HG02588 (cell line): ENCODE data around the gene CUX1.
"Not testable (repeated sequence)": the region's sequence is repeated elsewhere in the genome, so short reads cannot be mapped to it uniquely, and the experiment has no call there.

Experiments
- ATAC-seq: cut with Tn5 transposase; IDR thresholded peaks from one replicate; pipeline ENCODE4 v1.9.1; 2021; ENCODE audit warnings: mild to moderate bottlenecking, moderate library complexity; ENCODE audit not compliant: unreplicated experiment

Gene CUX1

DNA sequence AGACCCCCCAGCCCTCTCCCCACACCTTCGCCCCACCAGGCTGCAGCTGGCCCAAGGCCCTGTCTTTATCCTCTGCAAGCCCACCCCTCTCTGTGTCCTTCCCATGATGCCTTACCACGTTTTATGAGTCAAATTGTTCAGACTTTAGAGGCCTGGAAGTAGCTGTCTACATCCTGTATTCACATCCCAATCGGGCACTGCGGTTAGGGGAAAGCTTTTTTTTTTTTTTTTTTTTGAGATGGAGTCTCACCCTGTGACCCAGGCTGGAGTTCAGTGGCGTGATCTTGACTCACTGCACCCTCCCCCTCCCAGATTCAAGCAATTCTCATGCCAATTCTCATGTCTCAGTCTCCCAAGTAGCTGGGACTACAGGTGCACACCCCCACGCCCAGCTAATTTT, 347.7 kb downstream of the CUX1 start:
- no peak for ATAC-seq

DNA sequence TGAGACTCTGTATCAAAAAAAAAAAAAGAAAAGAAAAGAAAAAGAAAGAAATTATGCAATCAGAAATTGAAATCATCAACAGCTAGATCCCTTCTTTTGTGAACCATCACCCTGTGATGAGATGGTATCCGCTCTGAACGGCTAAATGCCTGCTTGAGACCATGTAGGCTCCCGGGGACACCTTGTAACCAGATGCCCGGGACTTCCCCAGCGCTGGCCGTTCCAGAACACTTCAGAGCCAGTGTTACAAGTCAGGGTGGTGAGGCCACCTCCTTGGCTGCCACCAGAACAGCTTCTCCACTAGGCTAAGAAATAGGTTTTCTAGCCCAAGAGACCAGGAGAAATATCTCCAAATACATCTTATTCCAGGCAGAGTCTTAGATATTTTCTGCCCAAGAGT, 349.8 kb downstream of the CUX1 start:
- no peak for ATAC-seq

DNA sequence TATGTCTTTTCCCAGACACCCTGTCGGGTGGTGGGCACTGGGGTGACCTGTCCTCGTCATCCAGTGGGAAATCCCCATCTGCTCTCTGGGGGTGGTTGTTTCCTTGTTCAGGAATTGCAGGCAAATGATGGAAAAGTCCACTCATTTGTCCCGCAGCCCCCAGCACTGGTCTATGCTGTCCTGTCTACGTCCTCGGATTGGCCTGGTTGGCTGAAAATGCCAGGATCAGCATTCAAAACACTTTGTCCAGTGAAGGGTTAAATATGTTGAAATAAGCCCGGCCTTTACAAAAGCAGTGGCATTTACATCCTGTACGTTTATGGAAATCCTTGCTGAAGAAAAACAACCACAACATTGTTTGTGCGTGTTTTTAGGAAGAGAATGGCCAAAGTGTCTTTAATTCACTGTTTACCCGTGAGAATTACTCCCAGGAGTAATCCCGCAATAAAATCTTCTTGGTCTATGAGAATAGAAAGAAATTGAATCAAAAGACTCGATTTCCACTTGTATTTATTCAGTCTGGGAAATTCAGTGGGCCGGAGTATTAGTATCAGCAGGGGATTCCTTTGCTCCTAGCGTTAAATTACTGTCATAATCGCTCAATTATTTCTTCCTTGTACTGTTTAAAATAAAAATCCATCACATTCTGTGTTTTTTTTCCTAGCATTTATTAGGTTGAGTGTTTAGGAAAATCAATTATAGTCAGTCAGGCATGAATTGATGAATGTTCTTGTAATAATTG, 352.4 kb downstream of the CUX1 start:
- no peak for ATAC-seq

DNA sequence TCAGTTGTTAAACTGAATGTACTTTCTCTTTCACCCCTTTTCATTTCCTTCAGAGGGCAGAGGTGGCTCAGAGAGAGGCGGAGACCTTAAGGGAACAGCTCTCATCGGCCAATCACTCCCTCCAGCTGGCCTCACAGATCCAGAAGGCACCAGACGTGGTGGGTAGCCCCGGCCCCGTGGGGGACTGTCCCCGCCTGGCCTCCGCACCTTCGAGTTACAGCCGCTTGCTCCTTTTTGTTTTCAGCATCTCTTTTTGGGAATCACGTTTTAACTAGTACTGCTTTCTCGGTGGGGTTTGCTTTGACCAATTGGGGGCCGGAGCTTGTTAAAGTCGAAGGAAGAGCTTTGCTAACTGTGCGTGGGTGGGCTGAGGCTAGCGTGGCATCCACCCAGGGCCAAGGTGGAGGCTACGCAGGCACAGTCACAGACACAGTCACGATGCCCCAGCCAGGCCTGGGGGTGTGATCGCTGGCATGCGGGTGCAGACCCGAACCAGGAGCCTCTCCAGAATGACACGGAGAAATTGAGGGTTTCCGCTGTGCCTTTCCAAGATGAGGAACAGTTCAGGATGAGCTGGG, 353.1 kb downstream of the CUX1 start:
- ATAC-seq: no peak

DNA sequence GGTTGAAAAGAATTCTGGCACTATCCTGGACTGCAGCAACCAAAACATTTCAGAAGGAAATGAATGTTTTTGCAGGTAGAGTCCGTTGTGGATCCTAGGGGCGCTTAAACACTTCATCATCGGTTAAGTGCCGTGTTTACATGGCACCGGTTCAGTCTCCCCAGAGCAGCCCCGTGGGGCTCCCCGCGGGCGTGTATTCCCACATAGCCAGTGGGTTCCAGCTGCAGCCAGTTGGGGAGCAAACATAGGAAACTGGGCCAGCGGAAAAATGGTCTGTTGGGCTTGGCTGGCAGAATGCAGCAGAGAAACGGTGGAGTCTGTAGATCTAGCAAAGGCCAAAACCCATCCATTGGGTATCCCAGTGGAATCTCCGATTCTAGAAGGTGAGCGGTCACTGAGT, 356.2 kb downstream of the CUX1 start:
- no peak for ATAC-seq

DNA sequence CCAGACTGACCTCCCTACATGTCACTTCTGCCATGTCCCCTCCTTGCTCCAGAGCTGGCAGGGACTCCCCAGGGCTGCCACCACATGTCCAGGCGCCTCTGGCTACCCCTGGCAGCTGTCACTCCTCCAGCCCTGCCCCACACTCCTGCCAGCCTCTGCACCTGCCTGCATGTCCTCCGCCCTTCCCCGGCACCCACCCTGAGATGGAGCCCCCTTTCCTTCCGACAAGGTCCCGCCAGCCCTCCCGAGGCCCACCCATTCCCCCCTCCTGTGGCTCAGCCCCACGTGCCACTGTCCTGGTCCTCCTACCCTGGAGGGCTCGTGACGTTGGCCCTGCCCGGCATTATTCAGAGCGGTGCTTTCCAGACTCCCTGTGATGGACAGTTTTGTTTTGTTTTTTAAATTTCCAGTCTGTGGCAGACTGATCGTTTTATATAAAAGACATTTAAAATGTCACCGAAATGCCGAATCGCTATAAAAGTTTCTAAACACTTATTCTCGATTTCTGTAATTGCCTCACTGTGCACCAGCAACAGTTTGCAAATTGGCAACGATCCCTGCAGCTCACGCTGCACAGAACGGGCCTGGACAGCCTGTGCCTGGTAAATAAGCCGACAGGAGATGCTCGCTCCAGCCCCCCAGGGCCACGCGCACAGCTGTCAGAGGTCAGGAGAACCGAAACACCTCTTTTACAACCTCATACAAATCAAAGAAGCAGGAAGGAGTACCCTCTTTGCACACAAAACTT, 358.2 kb downstream of the CUX1 start:
- ATAC-seq: no peak

DNA sequence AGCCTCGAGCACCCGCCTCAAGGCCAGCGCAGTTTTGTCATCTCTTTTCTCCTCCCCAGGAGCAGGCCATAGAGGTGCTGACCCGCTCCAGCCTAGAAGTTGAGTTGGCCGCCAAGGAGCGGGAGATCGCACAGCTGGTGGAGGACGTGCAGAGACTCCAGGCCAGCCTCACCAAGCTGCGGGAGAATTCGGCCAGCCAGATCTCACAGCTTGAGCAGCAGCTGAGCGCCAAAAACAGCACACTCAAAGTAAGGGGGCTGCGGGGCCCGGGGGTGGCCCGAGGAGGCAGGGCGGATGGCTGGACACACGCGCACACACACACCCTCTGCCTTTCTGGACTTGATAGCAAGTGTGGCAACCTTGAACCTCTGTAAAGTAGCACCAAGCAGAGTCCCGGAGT, 361.0 kb downstream of the CUX1 start:
- no peak for ATAC-seq

DNA sequence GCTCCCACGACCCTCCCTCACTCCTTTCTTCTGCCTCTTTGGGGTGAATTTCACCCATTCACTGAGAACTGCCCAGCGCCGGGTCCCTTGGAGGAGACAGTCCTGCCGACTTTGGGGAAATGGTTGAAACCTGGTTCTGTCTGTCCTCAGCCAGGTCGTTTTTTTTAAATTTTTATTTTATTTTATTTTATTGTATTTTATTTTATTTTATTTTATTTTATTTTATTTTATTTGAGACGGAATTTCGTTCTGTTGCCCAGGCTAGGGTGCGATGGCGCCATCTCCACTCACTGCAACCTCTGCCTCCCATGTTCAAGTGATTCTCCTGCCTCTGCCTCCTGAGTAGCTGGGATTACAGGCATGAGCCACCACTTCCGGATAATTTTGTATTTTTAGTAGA, 363.3 kb downstream of the CUX1 start:
- no peak for ATAC-seq

DNA sequence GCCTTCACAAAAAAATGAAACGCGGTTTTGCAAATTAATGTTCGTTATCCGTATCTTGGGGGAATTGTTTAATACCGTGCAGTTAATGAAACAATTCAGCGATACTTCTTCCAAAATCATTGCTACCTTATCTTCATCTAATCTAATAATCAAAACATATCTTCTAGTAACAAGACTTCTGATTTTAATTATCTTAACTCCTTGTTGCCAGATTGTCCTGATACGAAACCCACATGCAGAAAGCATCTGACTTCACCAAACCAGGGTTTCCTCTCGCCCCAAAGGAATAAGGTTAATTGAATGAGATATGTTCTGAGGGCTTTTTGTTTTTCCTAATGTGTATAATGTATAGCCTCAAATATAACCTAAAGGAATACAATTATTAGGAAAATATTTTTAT, 364.1 kb downstream of the CUX1 start:
- no peak for ATAC-seq

DNA sequence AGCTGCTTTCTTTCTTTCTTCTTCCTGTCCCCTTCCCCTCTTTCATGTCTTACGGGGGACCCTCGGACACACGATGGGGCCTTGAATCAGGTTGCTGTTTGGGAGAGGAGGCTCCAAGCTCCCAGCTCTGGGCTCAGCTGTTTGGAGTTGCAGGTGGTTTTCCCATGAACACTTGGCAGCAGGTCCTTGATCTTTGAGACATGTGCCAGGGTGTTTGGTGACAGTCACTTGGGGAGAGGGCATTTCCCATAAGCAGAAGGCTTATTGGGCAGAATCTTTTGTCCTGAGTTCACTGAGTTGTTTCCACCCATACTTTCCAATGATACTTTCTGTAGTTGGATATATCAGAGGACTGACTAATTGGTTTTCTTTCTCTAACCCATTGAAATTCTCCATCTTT, 364.6 kb downstream of the CUX1 start:
- ATAC-seq: no peak

DNA sequence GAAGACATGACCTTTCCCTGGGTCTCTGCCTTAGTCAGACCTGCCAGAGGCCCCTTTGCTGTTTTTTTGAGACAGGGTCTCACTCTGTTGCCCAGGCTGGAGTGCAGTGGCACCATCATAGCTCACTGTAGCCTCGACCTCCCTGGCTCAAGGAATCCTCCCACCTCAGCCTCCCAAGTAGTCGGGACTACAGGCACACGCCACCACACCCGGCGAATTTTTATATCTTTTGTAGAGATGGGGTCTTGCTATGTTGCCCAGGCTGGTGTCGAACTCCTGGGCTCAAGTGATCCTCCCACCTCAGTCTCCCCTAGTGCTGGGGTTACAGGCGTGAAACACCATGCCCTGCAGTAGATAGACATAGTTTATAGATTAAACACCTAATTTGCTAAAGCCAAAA, 366.4 kb downstream of the CUX1 start:
- not testable (repeated sequence) for ATAC-seq

DNA sequence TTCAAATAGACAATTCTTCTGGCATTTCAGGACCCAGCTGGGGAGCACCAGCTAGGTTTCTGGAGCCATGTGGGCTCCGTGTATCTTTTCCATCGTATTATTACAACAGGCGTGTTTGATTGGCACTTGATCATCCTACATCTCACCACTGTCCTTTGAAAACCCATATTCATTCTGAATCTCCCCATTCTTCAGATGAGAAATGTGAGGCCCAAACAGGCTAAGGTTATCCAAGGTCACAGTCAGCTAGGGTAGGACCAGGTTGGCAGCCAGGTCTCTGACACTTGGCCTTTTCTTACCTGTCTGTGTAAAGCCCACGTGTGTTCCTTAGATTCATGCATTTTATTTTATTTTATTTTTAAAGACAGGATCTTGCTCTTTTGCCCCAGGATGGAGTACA, 366.9 kb downstream of the CUX1 start:
- ATAC-seq: no peak

DNA sequence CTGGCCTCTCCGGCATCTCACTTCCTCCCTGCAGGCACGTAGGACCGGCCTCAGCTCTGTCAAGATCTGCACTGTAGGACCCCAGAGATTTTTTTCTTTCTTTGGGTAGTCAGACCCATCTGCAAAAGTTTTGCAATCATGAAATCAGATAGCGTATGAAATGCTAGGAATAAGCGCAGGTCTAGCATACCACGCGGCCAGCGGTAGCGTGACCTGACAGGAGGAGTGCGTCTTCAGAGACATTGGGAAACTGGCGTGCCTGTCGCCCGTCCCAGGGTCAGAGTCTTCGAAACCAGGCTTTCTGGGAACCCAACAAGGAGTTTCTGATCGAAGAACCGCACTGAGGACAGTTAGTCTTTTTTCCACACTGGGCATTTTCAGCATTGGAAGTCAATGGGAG, 368.4 kb downstream of the CUX1 start:
- no peak for ATAC-seq

DNA sequence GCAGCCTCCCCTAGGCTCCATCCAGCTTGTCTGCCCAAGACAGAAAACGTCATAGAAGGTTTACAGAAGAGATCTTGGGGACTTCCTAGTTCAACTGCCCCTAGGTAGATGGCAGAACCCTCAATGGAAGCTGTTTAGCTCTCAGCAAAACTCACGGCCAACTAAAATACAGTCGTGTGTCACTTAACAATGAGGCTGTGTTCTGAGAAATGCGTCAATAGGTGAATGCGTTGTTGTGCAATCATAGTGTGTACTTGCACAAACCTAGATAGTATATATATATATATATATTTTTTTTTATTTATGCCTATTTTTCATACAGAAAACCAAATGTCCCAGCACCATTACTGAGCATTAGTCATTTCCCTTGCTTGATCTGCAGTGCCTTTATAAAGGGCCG, 368.9 kb downstream of the CUX1 start:
- ATAC-seq: no peak

DNA sequence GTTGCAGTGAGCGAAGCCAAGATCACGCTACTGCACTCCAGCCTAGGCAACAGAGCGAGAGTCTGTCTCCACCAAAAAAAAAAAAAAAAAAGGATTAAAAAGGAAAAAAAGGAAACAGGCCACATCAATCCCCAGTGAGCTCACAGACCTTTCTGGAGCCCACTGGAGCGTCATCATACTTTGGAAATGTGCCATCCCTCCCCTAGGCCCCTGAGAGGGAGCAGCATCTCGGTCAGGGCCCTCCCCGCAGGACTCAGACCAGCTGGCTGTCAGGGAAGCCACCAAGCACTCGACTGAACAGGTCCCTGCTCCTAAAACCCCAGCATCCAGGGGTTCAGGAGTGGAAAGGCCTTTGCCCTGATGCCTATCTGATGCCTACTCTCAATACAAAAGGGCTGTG, 371.3 kb downstream of the CUX1 start:
- ATAC-seq: no peak

DNA sequence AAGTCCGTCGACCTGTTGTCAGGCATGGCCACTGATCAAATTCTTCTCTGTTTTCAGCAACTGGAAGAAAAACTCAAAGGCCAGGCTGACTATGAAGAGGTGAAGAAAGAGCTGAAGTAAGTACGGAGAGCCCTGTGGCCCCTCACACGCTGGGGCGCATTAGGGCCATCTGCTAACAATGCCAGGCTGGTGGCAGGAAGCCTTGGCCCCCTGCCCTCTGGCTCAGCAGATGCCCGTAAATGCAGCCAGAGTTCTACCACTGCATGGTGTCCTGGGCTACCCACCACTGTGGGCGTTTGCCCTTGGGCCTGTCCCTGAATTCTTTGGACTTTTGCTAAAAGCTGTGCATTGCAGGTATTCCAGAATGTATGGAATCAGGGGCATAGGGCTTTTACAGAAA, 372.3 kb downstream of the CUX1 start:
- no peak for ATAC-seq

DNA sequence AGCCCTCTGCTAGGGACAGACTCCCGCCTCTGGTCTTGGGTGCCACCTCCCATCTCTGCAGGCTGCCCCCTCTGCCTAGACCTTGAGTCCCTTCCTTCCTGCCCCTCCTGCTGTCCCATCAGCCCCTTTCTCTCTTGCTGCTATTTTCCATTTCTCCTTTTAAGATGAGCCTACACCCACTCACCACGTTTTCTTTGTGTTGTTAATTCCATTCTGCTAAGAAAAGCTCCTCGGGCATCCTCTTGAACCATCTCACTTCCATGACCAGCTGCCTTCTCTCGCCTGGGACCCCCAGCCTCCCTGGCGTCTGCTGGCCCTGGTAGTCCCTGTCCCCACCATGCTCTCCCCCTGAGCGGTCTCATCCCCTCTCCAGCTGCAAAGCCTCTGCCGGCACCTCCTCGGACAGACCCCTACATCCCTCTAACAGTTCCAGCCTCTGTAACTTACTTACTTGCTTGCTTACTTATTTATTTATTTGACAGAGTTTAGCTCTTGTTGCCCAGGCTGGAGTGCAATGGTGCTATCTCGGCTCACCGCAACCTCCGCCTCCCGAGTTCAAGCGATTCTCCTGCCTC, 373.4 kb downstream of the CUX1 start:
- no peak for ATAC-seq

DNA sequence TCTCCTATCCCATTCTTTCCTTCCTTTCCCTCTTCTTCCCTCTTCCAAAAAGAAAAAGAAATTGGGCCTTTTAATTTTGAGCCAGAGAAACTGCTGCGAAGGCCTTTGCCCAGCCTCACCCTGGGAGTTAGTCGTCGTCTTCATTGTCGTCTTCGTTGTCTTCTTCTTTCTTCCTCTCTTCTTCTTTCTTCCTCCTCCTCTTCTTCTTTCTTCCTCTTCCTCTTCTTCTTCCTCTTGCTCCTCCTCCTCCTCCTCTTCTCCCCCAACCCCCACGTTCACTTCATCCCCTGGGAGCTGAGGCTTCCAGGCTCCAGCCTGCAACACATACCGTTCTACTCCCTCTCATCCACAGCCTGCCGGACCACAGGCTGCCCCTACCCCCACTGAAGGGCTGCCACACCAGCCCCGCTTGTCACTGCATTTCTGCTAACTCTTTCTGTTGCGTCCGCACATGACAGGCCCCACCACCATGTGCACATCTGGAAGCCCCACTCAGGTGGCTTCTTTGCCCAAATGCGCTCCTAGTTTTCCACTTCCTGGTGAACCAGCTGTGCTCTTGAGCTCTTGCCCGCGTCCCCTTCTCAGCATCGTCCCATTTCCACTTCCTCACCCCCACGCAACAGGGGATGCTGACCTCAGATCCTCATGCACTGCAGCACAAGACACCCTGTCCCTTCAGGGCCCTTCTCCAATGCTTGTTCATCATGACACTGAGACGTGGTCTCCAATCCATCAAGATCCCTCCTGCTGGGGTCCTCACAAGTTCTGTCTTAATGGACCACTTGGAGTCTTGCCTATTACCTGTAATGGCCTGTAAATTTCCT, 374.3 kb downstream of the CUX1 start:
- no peak for ATAC-seq

DNA sequence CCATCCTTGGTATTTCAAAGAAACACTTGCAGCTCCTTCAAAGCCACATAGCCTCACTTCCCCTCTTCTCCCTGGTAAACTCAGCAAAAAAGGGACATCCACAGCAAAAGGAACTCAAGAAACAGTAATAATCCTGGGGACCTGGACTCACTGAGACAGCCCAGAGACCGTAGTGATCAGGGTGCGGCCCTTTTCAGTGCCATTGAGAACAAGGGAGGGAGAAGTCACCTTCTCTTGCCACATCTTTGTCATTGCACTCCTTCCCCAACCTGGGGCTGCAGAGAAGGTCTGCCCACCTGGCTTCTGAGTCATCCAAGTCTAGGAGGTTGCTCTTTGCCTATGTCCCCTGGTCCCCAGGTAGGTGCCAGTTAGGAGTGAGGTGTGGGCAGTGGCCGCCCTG, 375.4 kb downstream of the CUX1 start:
- no peak for ATAC-seq

DNA sequence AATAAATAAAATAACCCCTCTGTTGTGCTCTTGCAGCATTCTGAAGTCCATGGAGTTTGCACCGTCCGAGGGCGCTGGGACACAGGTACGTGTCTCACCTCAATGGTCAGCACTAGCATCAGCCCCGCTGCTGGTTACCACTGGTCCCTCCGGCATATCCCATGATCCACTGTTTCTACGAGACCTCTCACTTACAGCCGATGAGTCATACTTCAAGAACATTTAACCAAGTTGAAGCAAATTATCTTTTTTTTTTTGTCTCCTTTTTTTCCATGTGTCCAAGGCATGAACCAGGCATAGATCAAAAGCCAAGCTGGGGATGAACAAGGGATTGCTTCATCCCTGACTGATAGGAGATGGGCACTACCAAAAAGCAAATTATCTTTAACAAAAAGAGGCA, 376.4 kb downstream of the CUX1 start:
- ATAC-seq: no peak

DNA sequence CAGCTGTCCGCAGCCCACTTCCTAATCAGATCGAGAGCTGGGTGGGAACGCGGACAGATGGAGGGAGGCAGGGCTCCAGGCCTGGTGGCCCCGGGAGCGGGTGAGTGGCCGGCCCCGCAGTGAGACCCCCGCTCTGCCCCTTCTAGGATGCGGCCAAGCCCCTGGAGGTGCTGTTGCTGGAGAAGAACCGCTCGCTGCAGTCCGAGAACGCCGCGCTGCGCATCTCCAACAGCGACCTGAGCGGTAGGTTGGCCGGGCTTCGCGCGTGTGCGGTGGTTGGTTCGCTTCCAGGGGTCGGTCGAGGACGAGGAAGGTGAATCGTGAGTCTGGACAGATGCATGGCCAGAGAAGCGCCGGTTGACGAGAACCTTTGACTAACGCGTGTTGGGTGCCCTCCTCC, 377.9 kb downstream of the CUX1 start:
- no peak for ATAC-seq
